HG02884 (cell line): ENCODE measurements around the gene BCL2L11.

Experiments used
- ATAC-seq: cut with Tn5 transposase; IDR thresholded peaks from one replicate; pipeline ENCODE4 v1.9.1; 2021; ENCODE audit warnings: mild to moderate bottlenecking, moderate library complexity; ENCODE audit not compliant: unreplicated experiment

Gene BCL2L11

DNA sequence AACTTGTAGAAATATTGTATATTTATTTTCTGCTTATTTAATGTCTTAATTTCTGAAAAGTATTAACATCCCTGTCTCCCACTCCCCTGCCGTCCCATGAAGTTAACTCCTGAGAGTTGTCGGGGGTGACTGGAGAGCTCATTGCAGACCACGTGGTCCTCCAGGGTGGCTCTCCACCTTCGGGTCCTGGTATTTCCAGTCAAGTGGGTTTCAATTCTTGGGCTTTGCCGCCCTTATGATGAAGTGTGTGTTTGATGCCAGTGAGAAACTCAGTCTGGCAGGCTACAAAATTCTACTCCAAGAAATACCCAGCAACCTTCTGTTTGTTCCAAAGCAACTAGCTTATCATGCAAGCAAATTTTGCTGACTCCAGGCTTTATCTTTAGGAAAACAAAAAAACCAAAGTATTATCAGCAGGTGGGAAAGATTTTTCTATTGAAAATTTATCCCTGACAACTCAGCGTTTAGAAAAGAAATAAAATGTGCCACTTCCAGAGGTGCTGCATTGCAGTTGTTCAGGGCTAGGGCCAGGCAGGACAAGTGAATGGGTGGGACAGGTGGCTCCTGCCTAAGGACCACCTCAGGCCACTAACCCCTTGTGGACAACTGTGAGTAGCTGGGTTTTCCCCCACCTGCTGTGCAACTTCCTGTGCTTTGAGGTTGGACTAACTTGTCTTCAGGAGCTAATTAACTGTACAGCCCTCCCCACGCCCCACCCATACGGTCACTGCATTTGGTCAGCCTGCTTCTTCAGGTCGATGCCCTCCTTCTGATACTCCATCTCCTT, 46.6 kb downstream of the BCL2L11 start:
- ATAC-seq = no peak

DNA sequence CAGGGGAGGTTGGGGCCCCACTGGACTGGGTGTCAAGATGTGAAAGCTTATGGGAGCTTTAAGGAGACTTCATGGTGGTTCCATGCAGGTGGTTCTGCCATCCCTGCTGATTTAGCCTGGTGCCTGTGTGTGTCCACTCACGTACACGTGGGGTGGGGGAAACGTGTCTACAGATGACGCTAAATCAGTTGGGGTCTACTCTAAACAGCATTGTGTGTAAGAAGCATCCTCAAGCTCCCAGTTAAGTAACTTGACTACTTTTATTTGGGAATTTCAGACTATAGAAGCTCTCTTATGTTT, 47.1 kb downstream of the BCL2L11 start:
- no peak for ATAC-seq

DNA sequence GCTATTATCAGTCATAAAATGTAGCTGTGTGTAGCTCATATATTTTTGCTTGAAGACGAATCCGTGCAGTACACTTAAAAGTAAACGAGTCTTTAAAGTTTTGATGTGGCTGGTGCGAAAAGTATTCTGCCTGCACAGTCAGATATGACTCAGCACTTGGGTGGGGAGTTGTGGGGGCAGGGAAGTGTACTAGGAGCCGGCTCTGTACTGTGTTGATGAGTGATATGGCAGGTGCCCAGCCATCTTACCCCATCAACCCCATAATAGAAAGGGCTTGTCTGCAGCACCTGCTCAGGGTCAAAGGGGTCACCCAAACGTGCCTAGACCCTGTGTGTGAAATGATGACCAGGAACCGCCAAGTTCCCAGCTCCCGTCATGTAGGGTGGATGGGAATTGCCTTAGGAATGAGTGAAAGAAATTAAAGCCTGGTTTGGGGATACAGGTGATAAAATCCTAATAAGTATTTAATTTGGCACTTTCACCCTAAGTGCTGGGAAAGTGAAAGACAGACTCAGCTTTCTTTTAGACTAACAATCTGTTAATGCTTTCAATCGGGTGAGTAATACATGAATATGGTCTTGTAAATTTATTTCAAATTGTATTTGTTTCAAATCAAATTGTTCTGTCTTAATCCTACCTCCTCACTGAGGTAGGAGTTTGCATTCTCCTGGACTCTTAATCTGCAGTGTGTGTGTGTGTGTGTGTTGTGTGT, 48.0 kb downstream of the BCL2L11 start:
- ATAC-seq = no peak

DNA sequence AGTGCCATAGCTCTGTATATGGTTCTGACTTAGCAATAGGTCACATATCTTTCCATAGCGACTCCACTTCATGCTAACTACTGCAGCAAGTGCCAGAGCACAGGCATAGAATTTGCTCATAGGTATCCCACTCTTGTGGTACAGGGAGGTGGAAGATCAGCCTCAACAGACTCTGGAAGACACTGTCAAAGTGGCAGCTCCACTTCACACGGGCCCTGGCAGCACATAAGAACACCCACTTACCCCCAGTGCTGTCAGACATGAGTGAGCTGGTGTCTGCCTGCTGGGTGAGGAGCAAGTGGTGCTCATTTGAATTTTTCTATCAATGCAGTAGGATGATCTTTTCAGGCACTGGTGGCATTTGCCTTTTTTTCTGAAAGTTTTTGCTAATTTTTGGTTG, 48.6 kb downstream of the BCL2L11 start:
- no peak for ATAC-seq

DNA sequence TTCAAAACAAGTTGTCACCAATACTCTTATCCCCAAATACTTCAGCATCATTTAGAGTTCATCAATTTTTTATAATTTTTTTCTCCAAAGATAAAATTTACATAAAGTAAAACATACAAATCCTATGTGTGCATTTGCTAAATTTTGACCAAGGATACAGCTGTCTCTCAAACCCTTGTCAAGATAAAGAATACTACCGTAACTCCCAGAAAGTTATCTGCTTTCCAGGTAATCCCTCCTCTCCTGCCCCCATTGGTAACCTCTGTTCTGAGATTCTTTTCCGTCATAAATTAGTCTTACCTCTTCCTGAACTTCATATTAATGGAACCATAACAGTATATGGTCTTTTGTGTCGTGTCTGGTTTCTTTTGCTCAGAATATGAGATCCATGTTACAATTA, 49.2 kb downstream of the BCL2L11 start:
- ATAC-seq = no peak

DNA sequence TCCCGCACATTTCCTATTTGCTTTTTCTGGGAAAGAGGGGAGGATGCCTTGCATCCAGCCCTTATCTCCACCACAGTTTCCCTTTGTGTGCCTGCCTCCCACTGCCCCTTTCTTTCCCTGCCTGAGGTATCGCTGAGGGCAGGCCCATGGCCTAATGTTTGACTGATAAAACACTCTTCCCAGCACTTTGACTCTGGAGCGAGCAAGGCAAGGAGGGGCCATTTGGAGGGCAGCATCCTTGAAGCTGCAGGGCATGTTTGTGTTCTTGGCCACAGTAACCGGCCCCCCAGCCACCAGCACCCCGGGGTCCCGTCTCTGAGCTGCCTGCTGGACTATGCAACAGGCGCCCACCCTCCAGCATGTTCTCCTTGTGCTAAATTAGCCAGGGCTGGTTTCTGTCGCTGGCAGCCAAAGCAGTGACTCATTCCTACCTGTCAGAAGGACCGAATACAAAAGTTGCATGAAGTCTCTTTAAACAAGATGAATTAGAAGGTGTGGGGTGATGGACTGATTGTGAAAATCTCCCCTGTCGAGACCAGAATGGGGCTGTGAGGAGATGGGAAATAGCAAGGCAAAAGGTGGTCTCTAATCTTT, 50.7 kb downstream of the BCL2L11 start:
- no peak for ATAC-seq

DNA sequence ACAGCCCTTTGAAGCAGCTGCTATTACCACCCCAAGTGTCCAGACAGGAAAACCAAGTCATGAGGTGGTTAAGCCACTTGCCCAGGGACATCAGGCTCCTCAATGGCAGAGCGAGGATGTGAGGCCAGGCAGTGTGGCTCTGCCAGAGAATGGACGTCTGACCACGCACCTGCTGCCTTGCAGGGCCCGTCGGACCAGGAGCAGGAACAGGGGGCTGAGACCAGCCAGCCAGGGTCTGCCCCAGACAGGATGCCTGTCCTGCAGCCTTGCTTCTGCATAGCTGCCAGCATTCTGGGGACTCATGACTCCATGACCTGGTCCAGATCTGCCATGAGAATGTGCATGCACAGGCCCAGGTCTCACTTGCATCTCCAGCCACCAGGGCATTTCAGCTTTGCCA, 52.0 kb downstream of the BCL2L11 start:
- ATAC-seq = no peak

DNA sequence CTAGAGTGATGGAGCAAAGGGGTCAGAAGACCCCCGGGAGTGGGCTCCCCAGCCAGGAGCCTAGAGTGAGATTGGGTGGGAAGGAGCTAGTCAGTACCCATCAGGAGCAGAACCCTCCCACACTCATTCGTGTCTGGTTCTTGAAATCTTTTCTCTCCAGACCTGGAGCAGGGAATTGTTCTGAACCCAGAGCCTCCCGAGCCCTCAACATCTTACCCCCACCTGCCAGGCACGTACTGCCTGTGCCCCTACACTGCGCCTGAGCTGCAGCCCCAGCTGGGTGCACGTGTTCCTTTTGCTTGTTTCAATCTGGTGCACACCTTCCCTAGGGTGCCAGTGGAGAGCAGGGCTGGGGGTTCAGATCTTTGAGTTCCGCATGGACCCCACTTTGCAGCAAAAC, 52.6 kb downstream of the BCL2L11 start:
- ATAC-seq = no peak

DNA sequence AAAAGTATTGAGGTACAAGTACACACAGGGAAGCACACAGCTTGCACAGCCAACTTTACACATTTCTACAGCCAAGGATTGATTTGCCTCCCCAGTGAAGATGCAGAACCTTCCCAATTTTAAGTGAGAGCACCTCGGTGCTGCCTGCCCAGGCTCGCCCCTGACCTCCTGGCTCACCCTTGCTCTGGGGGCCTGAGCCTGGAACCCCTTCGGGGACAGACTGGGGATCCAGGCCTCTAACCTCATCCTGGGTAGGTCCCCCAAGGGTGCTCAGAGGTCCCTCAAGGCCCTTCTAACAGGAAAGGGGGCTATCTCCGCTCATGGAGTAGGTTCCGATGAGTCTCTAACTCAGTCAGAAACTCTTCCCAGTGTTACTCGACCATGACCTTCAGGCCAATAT, 53.1 kb downstream of the BCL2L11 start:
- ATAC-seq = no peak

DNA sequence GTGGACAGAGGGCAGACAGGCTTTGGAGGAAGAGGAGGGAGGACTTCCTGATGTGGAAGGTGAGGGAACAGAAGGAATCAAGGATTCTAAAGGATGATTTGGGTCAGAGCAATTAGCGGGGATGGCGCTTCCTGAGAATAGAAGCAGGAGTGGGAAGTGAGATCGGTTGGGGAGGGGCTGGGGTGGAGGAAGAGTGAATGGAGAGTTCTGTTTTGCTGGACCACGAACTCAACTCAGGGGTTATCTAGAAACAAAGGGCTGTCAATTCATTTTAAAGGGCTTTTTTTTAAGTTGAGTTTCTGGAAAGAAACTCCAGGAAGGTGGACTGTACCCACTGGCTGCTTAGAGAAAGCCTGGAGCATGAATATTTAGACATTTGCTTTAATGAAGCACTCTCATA, 54.9 kb downstream of the BCL2L11 start:
- no peak for ATAC-seq

DNA sequence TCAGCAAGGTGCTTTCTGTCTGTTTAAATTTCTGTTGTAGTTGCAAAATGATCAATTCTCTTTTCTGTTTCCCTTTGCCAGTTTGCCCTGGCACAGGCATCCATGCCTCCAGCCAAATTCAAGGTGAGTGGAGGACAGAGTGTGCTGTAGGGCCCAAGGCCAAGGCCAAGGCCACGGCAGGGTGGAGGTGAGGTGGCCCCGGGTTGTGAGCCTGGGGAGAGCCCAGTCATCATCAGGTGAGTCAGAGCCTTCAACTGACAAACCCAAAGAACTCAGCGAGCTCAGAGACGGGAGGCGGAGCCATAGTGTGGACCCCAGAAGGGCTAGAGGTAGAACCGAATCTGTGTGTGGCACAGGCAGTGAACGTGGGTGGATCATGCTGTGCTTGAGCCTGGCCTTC, 55.7 kb downstream of the BCL2L11 start:
- ATAC-seq = no peak

DNA sequence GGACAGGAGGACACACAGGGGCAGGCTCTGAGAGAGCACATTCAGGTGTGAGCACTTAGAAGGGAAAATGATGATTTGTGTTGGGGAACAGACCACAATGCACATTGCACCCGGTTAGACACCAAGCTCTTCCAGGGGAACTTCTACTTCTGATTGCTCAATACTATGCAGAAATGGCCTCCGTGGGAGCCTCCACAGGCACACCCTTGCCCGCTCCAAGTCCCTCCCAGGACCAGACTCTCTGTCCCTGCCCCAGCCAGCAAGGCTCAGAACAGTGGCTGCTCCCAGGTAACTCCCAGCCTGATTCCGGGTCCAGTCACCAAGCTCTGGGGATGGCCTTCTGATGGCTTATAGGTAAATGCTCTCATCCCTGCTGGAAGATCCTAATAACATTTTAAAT, 56.2 kb downstream of the BCL2L11 start:
- ATAC-seq = no peak

DNA sequence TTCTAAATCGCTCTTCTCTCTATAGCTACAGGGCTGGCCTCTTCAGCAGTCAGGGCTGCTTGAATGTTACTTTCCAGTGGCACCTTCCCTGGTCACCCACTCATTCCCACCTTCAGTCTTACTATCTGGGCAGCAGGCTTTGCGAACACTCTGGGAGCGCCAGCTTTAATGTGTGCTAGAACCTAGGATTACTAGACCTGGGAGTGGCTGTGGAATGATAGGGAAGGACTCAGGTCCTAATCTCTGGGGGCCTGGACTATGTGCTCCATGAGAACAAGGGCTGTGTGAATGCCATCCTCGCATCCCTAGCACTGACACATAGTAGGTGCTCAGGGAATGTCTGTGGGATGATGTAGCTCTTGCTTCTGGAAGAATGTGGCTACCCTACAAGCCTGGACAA, 57.6 kb downstream of the BCL2L11 start:
- ATAC-seq = no peak

DNA sequence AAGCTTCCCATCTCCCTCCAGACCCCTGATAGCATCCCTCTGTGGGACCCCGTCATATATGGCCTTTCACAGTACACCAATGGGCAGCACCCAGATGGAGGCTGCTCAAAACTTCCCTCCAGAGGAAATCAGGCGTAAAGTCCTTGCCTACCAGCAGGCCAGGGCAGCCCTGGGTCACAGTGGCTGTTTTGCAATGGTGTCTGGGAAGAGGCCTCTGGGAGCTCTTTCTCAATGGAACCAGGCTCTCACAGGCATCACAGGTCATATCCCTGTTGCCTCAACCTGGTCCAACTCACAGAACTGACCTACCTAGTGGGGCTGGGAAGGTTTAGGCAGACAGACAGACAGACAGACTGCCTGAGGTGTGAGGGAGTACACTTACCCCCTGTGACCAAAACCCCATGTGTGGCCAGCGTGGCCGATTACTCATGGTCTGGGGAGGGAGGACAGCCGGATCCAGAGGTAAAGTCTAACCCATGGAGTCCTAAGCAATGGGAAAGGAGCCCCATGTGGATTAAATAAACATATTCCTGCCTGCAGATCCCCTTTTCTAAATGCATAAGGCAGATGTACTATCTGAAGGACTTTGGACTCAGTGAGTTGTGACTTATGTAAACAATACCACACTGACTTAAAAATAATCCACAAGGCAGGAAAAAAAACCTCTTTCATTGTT, 58.2 kb downstream of the BCL2L11 start:
- no peak for ATAC-seq

DNA sequence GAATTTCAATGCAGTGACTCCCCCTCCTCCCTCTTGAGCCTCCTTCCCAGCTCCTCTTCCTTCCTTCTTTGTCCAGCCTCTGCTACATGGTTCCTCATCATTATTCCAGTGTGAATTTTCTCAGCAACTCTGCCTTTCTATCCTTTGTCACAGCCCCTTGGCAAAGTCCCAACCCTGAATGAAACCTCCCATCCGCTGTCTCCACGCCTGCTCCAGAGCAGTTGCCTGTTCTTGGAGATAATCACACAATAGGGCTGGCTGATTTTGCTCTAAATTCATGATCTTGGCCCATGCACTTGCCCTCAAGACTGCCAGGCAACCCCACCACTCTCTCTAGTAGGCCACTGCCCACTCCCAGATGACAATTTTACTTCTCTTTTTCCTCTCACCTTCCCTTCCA, 61.4 kb downstream of the BCL2L11 start:
- ATAC-seq = no peak

DNA sequence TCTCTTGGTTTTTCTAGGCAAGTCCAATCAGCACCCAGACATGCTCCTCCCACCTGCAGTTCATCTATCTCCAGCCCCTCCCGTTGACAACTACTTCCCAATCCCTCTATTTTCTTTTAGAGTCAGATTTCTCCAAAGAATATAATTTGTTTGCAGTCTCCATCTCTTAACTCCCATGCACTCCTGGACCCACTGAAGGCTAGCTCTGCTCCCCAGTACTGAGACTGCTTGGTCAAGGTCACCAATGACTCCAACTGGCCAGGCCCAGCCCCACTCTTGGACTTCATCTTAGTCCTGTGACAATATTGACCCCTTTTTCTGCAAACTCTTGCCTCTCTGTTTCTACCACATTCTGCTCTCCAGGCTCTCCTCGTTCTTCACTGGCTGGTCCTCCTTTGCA, 62.0 kb downstream of the BCL2L11 start:
- no peak for ATAC-seq

DNA sequence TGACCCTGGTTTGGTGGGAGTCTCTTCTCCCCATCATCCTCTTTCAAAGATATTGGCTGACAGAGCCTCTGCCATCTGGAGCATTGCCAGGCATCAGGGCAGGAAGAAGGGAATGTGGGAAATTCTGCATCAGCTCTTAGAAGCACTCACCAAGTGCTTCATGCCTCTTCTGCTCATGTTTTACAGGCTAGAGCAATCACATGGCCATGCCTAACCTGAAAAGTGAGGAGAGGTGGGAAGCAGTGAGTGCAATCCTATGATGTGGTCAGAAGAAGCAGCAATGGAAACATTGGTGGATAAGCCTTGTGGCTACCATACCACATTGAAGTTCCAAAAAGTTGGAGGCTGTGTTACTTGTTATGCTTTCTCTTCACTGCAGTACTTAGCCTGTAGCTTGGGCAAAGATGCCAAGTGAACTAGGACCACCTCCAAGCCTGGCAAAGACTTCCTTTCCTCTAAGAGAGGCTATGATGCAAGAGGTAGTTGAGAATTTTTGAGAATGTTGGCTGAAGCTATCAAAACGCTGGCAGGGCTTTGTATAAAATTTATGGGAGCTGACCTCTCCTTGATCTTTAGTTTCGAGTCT, 64.1 kb downstream of the BCL2L11 start:
- no peak for ATAC-seq

DNA sequence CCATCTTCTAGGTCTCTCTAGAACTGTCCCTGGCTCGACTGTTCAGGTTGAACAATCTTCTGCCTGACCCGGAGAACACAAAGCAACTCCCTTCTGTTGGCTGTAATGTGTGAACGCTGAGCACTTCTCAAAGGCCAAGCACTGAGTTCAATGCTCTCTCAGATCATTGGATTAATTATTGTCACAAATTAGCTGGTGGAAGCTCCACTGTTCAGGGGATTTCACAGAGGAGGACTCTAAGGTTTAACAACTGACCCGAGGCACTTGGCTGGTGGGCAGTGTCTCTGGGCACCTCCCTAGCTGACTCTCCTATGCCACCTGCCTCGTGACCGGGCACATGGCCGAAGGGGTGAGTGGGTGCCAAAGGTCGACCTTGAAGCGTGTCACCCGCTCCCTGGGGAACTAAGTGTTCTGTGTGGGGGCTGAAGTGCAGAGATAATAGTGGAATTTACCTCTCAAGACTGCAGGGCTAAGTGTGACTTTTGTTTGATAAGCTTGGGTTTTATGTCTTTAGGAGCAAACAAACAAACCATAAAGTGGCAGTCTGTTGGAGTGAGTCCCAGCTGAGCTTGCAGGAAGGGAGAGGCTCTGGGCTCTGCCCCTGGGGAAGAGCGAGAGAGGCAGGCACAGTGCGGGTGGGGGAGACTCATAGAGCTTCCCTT, 64.8 kb downstream of the BCL2L11 start:
- ATAC-seq = no peak

DNA sequence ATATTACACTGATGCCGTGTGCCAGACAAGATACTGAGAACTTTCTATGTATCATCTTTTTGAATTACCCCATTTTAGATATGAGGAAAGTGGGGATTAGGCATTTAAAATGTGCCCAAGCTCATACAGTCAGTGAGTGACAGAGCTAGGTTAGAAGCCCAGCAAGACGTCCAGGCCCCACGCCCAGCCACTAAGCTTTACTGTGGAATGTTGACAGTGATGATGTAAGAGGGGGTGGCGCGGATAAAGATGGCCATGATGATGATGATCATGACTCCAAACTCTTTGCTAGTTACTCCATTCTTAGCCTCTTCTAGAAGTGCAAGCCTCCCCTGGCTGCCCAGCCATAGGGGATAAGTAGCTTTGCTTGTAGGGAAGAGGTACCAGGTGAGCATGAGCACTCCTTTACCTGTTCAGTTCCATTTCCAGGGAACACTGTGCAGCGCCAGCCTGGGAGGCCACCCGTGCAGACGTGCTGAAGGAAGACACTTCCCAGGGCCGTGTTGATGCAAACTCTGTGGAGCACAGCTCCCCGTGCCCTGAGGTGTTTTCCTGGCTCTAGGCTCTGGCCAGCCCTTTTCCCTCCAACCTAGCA, 65.5 kb downstream of the BCL2L11 start:
- no peak for ATAC-seq

DNA sequence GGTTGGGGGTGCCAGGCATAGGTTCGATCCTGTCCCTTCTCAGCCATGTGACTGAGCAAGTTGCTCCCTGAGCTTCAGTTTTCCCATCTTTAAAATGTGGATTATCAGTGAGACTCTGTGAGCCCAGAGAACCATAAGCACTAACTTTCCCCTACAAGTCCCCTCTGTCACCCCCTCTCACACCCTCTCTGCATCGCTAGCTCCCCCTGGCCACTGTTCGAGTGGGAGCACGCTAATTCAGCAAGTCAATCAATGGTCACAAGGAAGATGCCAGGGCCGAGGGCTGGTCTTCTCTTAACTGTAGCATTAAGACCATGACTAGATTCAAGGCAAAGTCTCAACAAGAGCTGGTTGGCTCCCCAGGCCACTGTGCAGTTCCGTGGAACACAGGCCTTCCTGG, 66.2 kb downstream of the BCL2L11 start:
- no peak for ATAC-seq

DNA sequence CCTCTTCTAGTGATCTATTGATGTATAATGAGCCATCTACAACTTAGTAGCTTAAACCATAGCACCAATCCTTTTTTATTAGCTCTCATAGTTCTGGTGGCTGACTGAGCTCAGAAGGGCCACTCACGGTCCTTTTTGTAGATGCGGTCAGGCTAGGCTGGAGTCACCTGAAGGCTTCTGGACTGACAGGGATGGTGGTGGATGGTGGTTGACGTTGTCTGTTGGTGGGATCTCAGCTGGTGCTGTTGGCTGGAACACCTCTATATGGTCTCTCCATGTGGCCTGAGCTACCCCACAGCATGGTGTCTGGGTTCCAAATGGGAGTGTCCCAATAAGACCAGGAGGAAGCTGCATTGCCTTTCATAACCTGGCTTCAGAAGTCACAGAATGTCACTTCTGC, 68.0 kb downstream of the BCL2L11 start:
- no peak for ATAC-seq
